ENCODE data around the gene CDH4.
"Not testable (repeated sequence)": the region's sequence is repeated elsewhere in the genome, so short reads cannot be mapped to it uniquely, and the experiment has no call there.

CDH4 gene

GRCh38 chr20:61982191-61982950, 730.3 kb downstream of the CDH4 start:
- no peak for TF ChIP-seq CTCF (IDR thresholded peaks at IDR 0.05; ENCODE audit: extremely low read depth, missing control alignments)
- DNase-seq (ENCODE audit: low spot score), result no peak

- TF ChIP-seq CTCF (IDR thresholded peaks at IDR 0.05; ENCODE audit: extremely low read depth, missing control alignments), result no peak
- DNase-seq (ENCODE audit: low spot score), result no peak
These were observed 730.9 kb downstream of the CDH4 start for GRCh38 chr20:61982951-61983315.

GRCh38 chr20:61983965-61984364, 731.9 kb downstream of the CDH4 start:
- DNase-seq (ENCODE audit: low spot score), result no peak
- TF ChIP-seq CTCF (IDR thresholded peaks at IDR 0.05; ENCODE audit: extremely low read depth, missing control alignments), result no peak

GRCh38 chr20:61984431-61984830, 732.4 kb downstream of the CDH4 start:
- not testable (repeated sequence) for DNase-seq (ENCODE audit: low spot score)

GRCh38 chr20:61985096-61985495, 733.0 kb downstream of the CDH4 start:
- no peak for TF ChIP-seq CTCF (IDR thresholded peaks at IDR 0.05; ENCODE audit: extremely low read depth, missing control alignments)
- no peak for DNase-seq (ENCODE audit: low spot score)

- TF ChIP-seq CTCF (IDR thresholded peaks at IDR 0.05; ENCODE audit: extremely low read depth, missing control alignments), result no peak
- no peak for DNase-seq (ENCODE audit: low spot score)
These were observed 734.8 kb downstream of the CDH4 start for GRCh38 chr20:61986762-61987321.

GRCh38 chr20:61988665-61989064, 736.6 kb downstream of the CDH4 start:
- DNase-seq (ENCODE audit: low spot score), result no peak
- TF ChIP-seq CTCF (IDR thresholded peaks at IDR 0.05; ENCODE audit: extremely low read depth, missing control alignments), result no peak

GRCh38 chr20:61989741-61990140, 737.7 kb downstream of the CDH4 start:
- no peak for DNase-seq (ENCODE audit: low spot score)
- TF ChIP-seq CTCF (IDR thresholded peaks at IDR 0.05; ENCODE audit: extremely low read depth, missing control alignments), result no peak

Measured in GM20000 (cell line).